HG02798 (cell line): Measurements from ENCODE around the gene BCL6.

Experiments
- ATAC-seq: cut with Tn5 transposase; IDR thresholded peaks from one replicate; pipeline ENCODE4 v1.9.1; 2021; ENCODE audit warnings: mild to moderate bottlenecking; ENCODE audit not compliant: unreplicated experiment, poor library complexity

BCL6 gene

GRCh38 chr3:187763850-187764648 is 18.8 kb upstream of the BCL6 start:
- ATAC-seq = no peak

DNA sequence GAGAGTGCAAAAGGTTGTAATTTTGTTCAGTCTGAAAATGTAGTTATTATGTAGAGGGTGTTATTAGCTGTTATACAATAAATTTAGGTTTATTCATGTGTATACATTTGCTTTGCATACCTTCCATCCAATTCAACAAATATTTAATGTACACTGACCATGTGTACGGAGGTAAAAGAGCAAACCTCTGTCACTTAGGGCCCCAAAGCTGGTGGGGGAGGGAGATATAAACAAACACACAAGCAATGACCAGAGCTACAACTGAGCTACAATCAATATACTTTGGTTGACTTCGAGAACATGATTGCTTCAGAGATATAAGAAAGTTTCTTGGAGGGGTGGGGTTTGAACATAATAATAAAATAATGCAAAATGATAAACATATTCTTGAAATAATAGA is 17.5 kb upstream of the BCL6 start:
- no peak for ATAC-seq

DNA sequence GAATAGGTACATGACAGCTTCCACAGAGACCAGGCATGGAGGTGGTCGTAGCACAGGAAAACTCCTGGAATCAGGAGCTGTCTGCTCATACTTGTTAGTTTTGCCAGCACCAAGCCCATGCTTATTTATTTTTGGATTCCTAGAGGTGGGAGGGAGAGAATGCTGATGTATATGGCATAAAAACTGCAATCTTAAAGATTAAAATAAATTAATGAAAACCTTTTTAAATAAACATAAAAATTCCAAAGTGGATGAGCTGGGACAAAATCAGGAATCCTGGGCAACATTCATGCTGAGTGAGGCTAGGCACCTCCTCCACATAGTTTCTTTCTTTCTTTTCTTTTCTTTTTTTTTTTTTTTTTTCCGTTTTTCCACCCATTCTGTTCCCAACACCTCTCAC is 14.3 kb upstream of the BCL6 start:
- no peak for ATAC-seq

DNA sequence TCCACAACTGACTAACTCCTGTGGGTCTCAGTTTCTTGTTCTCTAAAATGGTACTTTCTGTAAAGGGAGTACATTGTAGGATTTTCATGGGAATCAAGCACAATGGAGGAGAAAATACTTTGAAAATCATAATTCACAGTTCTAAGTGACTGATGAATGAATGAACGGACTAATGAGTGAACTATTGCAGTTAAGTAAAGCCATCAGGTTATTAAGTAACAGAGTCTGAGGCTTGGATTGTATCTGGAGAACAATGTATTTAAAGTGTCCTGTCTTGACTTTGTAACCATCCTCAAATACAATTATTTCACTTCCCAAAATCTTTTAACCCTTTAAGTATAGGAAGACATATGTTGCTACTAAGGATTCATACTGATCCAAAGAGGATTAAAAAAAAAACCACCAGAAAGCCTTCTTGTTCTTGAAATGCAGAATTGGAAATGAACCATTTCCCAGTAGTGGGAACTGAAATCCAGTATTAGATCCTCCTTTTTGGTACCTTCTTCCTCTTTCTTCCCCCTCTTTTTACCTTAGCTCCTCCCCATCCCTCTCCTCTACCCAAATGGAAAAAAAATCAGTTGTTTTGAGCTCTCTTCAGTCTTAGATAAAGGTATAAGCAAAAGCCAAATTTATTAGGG is 13.2 kb upstream of the BCL6 start:
- no peak for ATAC-seq

GRCh38 chr3:187753516-187753915 is 8.2 kb upstream of the BCL6 start:
- ATAC-seq = no peak

- no peak for ATAC-seq
Measured at GRCh38 chr3:187750513-187751123, 5.3 kb upstream of the BCL6 start.

GRCh38 chr3:187750006-187750512 is 4.8 kb upstream of the BCL6 start:
- ATAC-seq = no peak

DNA sequence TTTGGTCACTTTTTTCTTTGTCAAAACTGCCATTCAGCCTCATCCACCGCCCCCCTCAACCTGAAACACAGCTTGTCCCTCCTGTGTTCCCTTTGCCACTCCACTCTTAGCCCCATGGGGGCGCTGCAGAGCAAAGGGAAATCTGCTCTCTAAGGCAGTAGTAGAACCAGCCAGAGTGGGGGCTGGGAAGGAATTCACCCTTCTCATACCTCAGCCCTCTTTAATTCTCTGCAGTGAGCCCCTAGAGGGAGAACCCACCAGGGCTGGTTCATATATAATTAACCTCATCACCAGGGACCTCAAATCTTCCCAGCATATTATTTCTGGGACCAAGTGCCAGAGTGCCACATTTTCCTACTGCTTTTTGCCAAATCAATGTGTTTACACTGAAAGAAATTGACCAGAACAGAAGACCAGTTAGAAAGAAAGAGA is 2.8 kb upstream of the BCL6 start:
- peak; percentile 50 for ATAC-seq

DNA sequence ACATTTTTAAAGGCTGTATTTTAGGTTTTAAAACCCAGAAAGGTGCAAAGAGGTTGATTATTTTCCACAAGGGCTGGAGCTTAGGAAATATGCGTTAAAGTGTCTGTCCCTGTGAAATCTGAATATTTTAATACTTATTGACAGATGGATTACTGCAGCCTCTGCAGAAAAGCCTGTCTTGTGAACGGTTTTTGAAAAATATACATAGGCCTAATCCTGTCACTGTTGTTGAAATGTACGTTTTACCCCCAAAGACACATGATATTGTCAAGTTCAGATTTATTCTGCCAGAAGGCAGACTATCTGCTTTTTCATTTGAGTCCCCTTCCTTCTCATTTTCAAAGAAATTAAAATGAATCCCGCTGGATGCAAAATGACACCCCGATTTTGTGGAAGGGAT is 2.2 kb upstream of the BCL6 start:
- ATAC-seq = no peak

DNA sequence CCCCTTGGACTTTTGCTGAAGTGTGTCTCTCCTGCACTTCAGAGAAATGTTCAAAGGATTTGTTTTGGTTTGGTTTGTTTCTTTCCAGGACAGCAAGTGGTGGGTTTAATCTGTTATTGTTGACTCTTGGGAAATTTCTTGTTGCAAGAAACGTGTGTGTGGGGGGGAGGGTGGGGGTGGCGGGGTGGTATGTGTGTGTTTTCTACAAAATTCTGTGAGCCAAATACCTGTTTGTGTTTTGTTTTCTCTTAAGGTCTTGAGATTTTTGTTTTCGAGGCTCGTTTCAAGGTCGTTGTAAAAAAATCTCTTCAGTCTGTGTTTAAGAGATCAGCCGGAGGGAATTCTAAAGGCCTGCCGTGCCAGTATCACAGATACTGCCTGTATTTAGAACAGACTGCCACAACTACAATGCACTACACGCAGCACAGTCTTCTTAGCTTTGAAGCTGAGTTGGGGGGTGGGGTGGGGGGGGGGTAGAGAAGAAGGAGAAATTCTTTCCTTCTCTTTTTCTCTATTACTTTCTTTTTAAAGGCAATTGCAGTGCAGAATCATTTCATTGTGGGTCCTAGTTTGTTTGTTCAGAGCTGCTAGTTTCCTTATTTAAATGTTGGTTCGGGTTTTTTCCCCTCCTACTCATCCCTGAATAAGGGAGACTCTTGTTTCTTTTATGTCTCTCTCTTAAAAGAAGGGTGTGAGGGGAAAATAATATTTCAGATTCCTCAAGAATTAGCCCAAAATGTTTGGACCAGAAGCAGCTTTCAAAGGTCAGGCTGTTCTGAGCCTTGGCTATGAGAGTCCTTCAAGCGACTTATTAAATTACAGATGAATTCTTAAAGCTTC is 1.4 kb upstream of the BCL6 start:
- ATAC-seq = no peak

- ATAC-seq = no peak
Measured at GRCh38 chr3:187746059-187746441, 782 bp upstream of the BCL6 start.

DNA sequence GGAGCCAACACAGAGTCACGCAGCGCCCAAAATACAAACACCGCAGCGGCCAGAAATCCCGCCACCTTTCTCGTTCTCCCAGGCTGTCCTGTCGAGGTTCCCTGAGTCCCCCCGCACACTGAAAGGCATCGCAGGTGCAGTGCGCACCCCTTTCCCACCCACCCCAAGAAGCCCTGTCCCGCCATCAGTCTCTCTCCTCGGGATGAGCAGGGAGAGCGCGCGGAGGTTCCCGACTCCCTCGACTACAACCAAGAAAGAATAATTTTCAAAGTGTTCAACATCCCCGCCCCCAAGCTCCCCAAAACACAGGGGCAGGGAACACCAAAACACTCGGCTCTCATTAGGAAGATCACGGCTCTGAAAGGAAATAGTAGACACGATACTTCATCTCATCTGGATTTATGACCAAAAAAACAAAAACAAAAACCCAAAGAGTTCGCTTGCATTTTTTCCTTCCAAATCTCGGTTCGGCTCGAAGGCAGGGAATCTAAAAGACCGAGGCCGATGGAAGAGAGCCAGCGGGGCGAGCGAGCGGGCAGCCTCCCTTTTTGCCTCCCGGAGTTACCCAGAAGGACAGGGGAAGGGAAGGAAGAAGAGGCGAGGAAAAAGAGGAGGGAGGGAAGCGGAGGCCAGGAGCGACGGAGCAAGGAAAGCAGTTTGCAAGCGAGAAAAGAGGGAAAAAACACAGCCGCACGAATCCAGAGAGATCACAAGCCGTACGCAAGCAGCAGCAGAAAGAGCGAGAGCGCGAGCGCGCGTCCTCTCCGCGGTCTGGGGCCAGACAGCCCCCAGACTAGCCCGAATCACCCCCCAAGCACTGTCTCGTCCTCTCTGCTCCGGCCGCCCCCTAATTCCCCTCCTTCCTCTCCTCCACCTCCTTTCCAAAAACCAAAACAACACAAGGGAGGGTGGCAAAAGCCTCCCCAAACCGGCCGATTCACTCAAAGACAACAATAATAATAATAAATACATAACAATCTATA is 808 bp downstream of the BCL6 start:
- ATAC-seq = no peak

GRCh38 chr3:187743195-187744141 is 1.8 kb downstream of the BCL6 start:
- ATAC-seq = no peak

GRCh38 chr3:187742351-187743171 is 2.7 kb downstream of the BCL6 start:
- no peak for ATAC-seq

DNA sequence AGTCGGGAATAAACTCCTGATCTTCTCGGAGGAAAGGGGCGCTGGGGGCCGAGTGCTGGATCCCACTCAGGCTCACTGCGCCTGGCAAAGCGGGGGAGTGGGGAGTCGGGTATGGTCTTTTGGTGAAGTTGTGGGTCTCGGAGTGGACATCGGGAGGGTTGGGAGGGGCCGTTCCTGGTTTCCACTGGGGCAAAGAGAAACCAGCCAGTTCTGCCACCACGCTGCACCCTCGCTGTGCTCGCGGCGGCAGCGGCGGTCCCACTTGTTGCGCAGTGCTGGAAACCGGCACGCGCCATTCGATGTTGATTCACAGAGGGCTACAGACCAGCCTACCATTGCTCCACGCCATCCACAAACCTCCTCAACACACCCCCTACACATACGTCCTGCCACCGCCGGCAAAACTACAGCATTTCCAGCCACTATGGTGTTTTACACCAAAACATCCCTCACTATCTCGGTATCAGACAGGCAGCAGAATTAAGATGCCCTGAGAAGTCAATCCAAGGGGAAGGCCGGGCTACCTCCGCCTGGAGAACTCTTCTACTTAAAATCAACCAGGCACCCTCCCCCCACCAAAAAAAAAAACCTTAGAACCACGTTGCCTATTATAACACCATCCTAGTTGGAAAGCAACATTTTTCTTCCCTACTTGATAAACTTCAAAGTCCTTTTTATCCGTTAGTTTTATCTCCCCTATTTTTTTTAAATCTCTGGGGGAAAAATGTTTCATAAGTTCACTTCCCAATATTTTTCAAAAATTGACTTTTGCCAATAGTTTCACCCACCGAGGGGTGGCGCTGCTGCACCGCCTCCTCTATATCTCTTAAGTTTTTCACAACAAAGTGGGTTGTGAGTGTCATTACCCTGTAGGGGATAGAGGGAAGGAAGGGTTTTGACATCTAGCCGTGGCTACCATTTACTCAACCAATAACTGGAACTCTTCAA is 3.6 kb downstream of the BCL6 start:
- no peak for ATAC-seq
